Islet precursor cell (in vitro differentiated cells): ENCODE results near the gene ASTL.
"Not testable (repeated sequence)": the region's sequence is repeated elsewhere in the genome, so short reads cannot be mapped to it uniquely, and the experiment has no call there.

Source experiments
- DNase-seq: peaks from one replicate; pipeline ENCODE4 v3.0.0-alpha.2; 2018

The ASTL gene

DNA sequence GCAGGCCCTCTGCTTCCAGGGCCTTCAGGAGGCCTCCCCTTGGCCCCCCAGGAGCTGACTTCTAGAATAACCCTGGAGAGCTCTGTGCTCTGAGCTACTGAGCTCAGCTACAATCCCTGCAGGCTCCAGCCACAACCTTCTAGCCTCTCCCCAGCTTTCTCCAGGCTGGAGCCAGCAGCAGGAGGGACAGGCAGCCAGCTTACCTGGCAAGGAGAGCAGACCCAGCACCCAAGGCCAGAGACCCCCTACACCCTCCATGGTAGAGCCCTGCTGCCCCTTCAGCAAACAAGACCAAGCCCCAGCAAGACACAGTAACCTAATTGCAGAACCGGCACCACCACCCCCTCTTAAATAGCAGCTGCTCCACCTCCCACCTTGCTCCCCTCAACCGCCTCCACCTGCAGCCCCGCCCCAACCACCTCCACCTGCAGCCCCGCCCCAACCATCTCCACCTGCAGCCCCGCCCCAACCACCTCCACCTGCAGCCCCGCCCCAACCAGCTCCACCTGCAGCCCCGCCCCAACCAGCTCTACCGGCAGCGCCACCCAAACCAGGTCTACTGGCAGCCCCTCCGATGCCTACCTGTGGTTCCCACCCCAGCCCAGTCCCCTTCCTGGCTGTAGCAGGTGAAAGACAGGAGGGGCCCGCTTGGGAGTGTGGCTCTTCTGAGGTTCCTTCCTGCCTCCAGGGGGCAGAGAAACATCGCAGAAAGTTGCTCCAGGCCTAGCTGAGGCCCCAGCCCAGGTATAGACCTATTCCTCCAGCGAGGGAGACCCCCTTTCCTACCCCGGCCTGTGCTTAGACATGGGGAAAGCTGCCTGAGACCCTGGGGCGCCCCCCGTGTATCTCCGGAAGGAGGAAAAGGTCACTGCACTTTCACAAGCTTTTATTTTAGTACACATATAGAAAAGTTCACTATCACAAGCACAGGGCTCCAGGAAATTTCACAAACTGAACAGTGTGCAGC is at the start of gene ASTL:
Gene ASTL, minus strand, starts transcription at position 324 of the 967 bp plus-strand sequence. Its CDS starts 66 bp downstream, at position 258.
- DNase-seq: peak; percentile 85

DNA sequence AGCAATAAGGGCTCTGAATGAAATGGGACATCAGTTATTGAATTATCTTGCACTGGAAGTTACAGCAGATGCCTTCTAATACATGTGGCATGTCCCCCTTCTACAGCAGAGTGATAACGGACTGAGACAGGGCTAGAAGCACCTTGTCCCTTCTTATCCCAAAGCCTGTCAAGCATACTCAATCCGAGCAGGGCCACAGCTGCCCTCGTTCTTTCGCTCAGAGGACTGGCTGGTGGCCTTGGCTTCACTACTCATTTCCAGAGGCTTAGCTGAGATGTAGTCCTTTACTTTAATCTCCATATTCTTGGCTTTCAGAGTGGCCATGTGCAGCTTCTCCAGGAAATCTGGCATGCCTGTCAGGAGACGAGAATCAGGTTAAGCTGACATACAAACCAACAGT is 48.3 kb upstream of the ASTL start:
- no peak for DNase-seq

DNA sequence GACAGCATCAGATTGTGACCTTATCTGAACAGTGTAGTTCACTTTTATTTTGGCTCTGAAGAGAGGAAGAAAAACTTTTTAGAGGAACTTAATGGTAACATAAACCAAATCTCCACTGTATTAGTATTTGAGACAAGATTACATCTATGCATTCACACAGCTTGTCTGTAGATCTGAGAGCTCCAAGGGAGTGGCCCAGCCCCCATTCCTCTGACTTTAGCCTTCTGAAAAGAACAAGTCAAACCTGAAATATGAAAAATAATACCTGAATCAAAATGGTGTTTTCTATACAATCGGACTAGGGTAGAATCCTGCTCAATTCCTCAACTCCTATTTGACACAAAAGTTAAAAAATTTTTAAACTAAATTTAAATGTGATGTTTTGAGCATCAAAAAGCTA is 47.2 kb upstream of the ASTL start:
- no peak for DNase-seq

DNA sequence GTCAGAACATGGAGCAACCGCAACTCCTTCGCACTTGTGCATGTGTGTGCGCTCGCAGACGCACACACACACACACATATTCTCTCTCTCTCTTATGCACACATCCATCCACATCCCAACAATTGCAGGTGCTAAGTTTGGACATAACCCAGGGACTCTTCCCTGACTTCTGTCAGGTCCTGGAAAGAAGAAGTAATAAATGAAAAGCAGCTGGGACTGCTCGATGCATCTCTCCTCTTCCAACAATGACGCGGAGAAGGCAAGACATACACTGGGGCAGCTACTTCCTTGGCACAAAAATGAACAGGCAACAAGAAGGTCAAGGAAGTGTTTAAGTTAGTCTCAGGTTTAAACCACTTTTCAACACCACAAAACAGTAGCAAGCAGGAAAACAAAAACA is 46.7 kb upstream of the ASTL start:
- DNase-seq: no peak

DNA sequence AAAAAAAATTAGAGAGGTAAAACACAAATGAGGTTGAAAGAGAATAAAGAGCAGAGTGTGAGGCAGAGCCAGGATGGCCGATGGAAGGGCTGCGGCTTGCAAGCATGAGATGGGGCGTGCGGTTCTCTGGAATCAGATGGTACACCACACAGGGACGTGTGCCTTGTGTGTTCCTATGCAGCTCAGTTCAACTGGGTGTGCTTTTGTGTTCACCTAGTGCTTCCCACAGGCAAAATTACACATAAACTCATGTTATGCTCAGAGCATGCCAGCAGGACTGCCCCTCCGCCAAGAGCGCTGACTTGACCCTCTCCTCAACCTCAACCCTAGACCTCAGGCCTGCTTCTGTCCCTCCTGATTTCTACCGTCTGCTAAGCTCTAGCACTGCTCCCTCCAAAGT is 45.9 kb upstream of the ASTL start:
- DNase-seq: no peak

DNA sequence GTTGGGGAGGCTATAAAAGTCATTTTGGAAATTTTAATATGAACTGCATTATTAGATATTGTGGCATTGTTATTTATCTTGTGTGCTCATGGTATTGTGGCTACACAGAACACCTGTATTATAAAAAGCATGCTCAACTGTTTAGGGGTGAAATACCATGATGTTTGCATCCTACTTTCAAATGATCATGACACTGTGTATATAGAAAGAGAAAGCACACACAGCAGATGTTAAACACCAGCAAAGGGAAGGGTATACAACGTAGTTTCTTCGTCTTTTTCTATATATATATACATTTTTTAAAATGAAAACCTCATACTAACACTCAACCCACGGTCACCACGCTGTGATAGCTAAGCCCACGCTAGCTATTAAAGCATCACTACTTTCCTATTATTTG is 43.2 kb upstream of the ASTL start:
- no peak for DNase-seq

DNA sequence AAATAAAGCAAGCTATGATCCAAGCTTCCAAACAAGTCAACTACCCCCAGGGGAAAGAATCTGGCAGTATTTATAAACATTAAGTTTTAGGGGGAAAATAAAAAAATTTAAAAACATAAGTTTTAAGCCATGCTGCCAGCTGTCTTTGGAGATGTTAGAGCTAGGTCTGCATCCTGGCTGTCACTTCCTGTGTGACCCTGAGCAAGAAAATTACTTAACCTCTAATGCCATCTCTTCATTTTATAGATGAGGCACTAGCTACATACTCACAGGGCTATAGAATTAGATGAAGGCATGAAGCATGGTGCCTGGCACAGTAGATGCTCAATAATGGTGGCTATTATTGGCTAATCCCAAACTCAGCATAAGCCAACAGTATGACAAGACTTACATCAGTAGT is 42.2 kb upstream of the ASTL start:
- no peak for DNase-seq

DNA sequence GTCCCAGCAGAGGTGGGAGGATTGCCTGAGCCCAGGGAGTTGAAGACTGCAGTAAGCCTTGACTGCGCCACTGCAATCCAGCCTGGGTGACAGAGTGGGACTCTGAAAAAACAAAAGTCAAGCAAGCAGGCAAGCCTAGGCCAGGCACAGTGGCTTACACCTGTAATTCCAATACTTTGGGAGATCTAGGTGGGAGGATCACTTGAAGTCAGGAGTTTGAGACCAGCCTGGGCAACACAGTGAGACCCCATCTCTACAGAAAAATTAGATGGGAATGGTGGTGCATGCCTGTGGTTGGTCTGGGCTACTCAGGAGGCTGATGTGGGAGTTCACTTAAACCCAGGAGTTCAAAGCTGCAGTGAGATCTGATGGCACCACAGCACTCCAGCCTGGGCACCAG is 41.7 kb upstream of the ASTL start:
- DNase-seq: no peak

DNA sequence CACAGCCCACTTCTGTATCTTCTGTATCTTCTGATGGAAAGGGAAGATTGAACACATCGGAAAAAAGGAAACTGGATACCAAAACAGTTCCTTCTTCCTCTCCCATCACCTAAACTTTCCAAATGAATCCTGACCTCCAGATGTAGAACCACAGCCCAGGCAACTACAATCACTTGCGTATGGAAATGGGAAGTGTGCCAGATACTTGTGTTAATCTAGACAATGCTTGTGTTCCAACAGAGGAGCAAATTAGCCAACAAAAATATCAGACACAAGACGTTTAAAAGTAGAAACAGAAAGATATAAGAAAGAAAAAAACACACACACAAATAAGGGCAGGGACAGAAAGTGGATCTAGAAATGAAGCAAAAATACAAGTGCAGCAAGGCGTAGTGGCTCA is 38.4 kb upstream of the ASTL start:
- no peak for DNase-seq

DNA sequence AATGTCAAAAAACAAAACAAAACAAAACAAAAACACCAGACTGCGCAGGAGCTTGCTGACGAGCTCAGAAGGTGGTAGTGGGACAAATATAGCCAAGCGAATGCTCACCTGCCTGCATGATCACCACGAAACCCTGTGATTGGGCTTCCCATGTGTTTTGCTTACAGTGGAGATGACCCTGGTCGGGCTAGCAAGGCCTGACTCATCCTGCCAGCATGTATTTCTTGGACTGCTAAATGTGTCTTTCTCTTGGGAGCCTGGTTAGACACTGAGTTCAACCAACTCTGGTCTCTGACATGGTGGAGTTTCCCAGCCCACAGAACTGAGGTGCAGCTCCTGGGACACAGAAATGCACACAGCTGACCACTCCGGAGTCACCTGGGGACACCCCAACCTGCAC is 37.6 kb upstream of the ASTL start:
- DNase-seq: no peak

DNA sequence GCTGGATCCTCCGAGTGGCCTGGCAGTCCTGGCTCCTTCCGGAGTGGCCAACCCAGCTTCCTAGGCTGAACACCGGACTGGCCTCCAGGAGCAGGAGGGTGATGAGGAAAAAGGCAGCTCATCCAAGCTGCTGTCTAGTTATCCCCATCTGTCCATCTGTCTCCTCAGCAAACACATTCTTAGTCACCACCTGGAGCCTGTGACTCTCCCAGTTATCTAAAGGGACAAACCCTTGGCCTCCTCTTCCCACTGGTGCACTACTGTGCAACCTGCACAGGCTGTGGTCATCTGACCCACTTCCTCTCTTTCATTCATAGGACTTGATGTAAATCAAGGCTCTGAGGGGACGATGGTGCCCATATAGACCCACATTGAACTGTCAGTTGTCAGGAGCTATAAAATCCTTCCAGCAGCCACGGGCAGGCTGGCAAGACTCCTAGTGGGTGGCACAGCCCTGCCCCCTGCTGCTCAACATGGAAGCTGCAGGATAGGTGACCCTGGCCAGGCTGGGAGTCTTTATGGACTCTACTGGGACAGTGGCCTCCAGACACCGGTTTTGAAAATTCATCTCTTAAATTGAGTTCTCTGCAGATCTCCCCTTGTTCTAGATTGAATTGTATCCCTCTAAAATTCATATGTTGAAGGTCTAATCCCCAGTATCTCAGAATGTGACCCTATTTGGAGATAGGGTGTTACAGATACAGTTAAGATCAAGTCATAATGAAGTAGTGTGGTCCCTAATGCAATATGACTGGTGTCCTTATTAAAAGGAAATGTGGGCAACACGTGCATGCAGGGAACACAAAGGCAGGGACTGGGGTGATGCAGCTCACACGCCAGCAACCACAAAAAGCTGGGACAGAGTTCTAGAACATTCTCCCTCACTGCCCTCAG is 36.2 kb upstream of the ASTL start:
- DNase-seq: peak; percentile 87

DNA sequence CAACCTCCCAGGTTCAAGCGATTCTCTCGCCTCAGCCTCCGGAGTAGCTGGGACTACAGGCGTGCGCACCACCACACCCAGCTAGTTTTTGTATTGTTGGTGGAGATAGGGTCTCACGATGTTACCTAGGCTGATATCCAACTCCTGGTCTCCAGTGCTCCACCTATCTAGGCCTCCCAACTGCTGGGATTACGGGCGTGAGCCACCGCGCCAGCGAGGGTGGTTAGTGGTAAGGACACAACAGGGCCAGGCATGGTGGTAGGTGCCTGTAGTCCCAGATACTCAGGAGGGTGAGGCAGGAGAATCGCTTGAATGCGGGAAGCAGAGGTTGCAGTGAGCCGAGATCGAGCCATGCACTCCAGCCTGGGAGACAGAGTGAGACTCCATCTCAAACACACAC is 33.5 kb upstream of the ASTL start:
- no peak for DNase-seq

DNA sequence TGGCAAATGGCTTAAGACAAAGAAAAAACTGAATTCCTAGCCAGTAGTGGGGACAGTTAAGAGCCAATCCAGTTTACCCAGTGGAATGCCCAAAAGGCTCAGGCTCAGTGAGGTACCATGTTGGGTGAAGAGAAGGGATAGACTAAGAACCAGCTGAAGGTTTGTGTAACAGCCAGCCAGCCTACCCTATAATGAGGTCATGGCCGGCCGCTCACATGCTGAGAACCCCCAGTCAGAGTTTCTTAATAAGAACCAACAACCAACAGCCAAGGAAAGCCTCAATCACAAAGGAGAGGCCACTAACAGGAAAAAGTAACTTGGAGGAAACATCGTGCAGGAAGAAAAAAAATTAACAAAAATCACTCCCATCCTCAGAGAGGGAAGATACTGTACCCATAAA is 32.3 kb upstream of the ASTL start:
- no peak for DNase-seq

DNA sequence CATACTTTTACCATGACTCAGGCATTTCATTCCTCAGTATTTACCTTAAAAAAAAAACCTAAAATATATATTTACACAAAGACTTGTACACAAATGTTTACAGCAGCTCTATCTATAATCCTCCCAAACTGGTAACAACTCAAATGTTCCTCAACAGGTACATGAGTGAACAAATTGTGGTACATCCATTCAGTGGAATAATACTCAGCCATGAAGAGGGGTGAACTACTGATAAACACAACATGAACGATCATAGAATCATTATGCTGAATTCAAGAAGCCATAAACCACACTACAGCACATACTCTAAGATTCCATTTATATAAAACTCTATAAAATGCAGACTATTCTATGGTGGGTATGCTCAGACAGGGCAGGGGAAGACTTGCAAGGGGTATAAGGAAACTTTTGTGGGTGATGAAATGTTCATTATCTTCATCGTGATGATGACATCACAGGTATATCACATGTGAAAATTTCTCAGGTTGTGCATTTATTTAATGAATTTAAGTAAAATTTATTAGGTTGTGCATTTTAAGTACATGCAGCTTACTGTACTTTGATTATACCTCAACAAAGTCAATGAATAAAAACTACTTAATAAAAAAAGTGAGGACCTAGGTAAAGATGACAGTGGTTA is 31.7 kb upstream of the ASTL start:
- no peak for DNase-seq

DNA sequence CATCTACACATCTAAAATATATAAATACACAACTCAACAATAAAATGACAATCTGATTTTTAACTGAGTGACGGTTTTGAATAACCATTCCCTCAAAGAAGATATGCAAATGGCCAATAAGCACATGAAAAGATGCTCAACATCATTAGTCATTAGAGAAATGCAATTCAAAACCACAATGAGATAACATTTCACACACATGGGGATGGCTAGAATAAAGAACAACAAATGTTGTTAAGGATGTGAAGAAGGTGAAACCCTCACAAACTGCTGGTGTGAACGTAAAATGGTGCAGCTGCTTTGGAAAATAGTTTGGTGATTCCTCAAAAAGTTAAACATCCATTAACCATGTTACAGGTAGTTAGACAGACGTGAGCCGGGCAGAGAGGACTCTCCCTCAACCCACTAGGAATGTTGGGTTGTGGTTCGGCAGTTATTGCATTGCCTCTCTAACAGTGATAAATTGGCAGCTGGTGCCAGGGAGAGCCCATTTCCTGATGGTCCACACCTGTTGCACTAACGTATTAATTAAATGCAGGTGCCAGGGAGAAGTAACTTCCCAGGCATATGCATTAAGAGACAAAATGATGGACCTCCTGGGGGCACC is 29.2 kb upstream of the ASTL start:
- no peak for DNase-seq

DNA sequence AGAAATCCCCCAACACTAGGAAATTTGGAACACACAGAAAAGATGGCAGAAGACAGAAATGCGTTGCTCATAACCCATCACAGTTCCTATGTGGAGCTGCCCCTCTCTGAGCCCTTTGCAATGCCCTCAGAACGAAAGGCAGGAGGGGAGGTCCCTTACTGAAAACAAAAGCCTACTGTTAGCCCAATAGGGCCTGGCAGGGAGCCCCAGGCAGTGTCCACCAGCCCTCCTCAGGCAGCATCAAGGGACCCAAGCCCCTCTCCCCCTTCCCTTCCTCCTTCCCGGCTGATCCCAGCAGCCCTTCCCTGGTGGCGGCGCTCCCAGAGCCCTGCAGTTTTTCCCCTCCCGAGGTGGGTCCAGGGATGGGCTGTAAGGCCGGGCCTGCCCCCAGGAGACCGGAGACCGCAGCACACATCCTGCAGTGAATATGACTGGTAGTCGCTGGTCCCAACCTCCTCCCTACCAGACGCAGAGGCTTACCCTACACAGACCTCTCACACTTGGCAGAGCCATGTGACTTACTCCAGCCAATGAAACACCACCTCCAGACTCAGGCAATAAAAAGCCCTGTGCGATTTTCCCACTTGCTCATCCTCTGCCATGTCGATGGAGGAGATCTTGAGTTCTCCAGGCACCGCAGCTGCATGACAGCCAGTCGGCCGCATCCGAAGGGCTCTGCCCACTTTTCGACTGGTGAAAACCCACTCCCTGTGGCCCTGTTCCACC is 26.3 kb upstream of the ASTL start:
- peak; percentile 83 for DNase-seq

DNA sequence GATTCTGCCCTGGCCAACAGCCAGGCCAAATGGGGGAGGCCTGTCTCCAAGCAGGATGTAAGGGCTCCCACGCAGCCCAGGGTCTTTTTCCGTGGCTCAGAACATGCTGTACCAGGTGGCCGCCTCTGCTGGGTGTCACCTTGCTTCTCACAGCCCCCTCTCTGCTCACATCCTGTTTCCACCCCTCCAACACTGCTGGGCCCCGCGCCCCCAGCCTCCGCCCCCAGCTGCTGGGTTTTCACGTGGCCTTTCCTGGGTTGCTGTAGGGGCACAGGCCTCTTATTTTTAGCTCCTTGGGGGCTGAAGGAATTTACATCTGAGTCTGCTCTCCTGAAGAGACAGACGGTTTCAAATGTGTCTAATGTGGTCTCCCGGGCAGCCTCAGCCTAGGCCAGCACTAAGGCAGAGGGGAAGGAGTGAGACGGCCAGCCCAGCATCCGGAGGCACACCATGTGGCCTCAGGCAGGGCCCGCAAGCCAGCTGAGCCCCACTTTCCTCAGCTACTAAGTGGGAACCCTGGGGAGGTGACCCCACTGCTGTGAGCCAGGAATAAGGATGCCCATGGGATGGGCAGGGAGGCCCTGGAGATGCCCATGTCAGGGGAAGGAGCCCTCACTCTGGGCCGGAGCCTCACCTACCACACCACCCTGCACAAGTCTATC is 25.6 kb upstream of the ASTL start:
- no peak for DNase-seq

DNA sequence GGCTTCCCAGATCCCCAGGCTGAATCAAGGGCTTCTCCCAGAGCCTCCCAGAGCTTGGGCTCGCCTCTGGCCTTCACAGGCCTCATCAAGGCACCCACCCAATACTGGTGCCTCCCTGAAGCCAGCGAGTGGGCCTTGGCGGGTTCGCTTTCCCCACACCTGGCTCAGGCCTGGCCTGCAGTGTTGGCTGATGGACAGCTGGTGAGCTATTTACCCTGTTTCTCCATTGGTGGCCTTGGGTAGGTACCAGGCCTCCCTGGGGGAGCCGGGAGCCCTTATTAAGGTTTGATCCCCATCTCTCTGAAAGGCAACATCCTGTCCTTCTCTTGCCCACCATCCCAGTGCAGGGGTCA is 25.1 kb upstream of the ASTL start:
- DNase-seq: no peak

DNA sequence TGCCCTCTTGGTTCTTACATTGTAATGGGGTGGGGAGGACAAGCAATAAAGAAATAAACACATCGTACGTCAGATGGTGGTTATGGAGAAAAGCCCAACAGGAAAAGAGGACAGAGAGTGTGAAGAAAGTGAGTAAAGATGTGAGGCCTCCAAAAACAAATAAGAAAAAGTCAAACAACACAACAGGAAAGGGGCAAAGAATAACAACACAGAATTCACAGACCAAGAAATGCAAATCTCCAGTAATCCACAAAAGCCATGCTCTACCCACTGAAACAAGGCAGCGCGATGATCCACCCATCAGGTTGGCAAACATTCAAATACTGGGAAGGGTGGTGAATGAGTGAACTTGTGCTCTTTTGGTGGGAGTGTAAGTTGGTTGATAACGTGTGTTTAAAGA is 23.6 kb upstream of the ASTL start:
- DNase-seq: no peak

DNA sequence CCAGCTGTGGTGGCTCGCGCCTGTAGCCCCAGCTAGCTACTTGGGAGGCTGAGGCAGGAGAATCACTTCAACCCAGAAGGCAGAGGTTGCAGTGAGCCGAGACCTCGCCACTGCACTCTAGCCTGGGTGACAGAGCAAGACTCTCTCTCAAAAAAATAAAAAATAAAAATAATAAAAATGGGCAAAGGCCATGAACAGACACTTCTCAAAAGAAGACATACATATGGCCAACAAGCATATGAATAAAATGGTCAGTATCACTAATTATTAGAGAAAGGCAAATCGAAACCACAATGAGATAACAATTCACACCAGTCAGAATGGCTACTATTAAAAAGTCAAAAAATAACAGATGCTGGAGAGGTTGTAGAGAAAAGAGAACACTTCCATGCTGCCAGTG is 22.1 kb upstream of the ASTL start:
- not testable (repeated sequence) for DNase-seq

DNA sequence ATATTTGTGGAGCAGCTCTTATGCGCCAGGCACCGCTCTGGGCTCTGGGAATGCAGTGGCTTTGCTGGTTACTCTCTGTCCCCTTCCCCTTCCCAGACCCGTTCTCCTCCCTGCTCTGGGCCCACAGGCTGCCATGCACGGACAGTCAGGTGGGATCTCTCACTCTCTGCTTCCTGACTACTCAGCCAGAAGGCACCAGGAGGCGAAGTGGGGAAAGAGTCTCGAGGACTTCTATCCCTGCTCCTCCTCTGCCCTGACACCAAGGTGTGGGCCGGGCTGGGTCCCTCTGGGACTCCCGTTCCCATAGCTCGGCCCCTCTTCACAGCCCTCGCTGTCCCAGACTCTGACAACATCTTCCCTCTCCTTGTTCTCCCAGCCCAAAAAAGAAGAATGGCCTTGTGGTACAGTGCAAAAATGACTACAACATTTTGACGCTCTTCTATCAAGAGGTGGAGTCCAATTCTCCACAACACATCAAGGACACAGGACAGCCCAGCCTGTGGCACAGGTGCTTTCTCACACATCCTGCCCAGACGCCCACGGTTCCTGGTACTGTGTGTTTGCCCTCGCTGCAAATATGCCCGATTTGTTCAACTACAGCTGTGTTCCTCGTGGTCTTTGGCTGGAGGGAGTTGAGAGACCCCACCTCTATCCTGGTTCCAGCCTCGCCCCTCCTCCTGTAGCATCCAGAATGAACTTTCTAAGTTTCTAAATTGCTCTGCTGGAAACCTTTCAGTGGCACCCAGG is 21.0 kb upstream of the ASTL start:
- DNase-seq: no peak
